NCI-H2171 treated with DMSO at 0.1 percent for 48 hours (cell line): ENCODE results near the gene GRK6.
"Not testable (repeated sequence)": the region's sequence is repeated elsewhere in the genome, so short reads cannot be mapped to it uniquely, and the experiment has no call there.

Experiments
- DNase-seq: peaks from one replicate; lab custom pipeline; 2025; lab: John Stamatoyannopoulos, UW

The GRK6 gene

DNA sequence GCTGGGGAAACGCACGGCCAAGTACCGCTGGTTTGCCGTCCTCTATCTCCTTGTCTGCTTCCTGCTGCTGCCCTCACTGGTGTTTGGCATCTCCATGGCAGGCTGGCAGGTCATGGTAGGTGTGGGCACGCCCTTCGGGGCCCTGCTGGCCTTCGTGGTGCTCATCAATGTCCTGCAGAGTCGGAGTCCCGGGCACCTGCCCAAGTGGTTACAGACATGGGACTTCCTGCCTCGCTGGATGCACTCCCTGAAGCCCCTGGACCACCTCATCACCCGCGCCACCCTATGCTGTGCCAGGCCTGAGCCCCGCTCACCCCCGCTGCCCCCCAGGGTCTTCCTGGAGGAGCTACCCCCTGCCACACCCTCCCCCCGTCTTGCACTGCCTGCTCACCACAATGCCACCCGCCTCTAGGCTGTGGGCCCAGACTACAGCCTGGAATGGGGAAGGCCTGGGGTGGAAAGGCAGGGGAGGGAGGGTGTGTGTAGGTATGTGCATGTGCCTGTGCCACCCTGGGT lies 28.5 kb upstream of the GRK6 start:
- DNase-seq = no peak

DNA sequence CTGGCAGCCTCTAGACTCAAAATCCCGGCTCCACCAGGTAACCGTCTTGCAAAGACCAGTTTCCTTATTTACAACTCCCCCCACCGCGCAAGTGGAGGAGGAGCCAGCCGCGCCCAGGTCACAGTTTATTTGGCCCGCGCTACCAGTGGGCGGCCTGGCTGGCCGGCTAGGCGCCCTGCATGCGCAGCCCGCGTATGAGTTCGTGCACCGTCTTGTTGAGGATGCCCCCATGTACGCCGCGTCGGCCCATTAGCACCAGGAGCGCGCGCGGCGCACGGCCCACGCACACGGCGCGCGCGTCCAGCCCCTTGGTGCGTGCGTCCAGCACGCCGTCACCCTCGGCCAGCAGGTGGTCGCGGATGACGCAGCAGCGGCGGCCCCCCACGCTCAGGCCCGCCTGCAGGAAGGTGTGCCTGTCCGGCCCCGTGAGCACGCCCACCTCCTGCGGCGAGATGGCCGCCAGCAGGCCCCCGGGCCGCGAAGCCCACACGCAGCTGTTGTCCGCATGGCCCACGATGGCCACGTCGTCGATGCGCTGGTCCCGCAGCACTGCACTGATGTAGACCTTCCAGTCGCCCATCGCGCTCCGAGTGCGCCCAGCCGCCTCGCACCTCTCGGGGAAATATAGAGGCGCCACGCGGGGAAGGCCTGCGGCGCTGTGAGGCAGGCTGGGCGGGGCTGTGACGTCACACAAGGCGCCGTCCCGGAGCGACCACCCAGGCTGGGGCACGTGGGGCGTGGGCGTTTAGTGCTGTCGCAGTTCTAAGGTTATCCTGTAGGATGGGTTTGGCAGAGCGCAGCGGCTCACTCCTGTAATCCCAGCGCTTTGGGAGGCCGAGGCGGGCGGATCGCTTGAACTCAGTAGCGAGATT lies 26.2 kb upstream of the GRK6 start, which contains the start of gene PFN3:
Gene PFN3, minus strand, starts transcription at position 665 of the 872 bp plus-strand sequence. Its CDS starts 85 bp downstream, at position 580.
- DNase-seq = no peak

DNA sequence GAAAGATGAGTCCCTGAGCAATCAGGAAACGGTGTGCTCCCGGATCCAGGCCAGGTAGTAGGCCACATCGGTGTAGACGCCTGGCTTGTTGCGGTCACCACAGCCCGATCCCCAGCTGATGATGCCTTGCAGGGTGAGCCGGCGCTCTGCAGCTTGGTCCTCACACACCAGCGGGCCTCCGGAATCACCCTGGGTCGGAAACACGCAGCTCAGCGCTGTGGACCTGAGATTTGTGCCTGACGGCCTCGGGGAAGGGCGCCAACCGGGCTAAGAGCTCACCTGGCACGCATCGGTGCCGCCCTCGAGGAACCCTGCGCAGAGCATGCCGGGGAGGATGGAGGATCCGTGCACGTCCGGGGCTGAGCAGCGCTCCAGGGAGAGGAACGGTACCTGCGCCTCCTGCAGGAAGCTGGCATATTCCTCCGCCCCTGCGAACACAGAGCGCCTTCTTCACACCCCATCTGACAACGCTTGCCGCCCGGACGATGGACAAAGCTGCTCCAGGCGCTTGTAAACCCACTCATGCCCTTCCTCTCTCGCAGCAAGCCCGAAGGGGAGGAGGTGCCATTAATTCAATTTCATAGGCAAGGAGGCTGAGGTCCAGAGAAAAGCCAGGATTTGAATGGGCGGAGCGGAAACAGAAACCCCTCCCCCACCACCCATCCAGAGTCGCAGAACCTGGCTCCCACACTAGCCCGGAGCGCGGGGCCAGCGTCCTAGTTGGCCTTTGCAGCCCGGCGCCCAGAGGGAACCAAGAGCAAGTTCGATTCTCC lies 24.0 kb upstream of the GRK6 start:
- DNase-seq = peak; percentile 74

- peak; percentile 54 for DNase-seq
Observed at GRCh38 chr5:177403102-177403791, 23.2 kb upstream of the GRK6 start.

- peak; percentile 55 for DNase-seq
Observed at GRCh38 chr5:177403792-177404640, 22.5 kb upstream of the GRK6 start.

- DNase-seq = no peak
Observed at GRCh38 chr5:177404641-177405179, 21.8 kb upstream of the GRK6 start.

GRCh38 chr5:177405312-177405711 lies 21.2 kb upstream of the GRK6 start:
- no peak for DNase-seq

DNA sequence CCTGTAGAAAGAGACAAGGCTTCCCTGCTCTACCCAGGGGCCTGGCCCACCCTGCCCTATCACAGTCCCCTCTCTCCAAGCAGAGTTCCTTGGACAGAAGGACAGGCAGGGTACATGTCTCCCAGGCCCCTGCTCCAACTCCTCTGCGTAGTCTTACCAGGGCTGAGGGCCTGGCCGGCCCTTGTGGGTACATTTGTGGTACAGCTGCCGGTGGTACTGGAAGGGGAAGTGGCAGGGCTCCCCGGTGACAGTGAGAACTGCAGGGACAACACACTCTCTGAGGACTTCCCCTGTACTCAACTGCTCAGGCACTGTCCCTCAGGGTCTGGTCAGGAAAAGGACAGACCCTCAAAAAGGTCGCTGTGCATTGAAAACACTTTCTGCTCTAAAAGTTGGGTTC lies 20.7 kb upstream of the GRK6 start:
- DNase-seq = no peak

- no peak for DNase-seq
Observed at GRCh38 chr5:177409043-177409801, 17.3 kb upstream of the GRK6 start, which contains the start of gene F12. F12 (minus strand) TSS chr5:177409564; CDS start chr5:177409527, 37 bp downstream.

- no peak for DNase-seq
Observed at GRCh38 chr5:177410575-177410974, 15.9 kb upstream of the GRK6 start.

DNA sequence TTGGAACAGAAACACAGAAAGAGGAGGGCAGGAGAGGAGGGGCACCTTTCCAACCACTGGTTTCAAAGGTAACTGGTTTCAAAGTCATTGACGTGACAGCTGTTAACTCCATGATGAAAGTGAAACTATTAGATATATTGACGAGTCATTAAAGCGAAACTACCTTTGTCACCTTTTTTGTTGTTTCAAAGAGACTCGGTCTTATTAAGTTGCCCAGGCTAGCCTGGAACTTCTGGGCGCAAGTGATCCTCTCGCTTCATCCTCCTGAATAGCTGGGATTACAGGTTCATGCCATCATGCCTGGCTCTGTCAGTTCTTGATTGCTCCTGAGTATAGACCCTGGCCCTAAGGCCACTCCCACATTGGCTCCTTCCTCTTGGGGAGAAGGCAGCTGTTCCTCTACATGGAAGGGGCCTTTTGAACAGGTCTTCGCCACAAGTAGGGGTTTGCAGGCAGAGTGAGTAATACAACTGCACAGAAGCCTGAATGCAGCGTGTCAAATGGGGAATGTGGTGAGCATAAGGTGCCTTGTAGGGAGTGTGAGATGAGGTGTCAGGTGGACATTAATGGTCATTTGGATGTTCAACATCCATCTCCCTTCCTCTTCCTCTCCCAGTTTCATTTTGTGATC lies 13.8 kb upstream of the GRK6 start:
- DNase-seq = no peak

DNA sequence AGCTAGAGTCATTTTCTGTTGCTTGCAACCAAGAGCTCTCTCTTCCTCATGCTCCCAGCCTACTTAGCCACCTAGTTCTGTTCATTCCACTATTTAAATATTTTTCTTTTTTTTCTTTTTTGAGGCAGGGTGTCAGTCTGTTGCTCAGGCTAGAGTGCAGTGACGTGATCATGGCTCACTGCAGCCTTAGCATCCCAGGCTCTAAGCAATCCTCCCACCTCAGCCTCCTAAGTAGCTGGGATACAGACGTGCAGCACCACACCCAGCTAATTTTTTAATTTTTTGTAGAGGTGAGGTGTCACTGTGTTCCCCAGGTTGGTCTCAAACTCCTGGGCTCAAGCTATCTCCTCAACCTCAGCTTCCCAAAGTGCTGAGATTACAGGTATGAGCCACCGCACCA lies 12.0 kb upstream of the GRK6 start:
- no peak for DNase-seq

GRCh38 chr5:177417081-177417480 lies 9.4 kb upstream of the GRK6 start:
- DNase-seq = not testable (repeated sequence)

GRCh38 chr5:177419046-177419445 lies 7.4 kb upstream of the GRK6 start:
- no peak for DNase-seq

DNA sequence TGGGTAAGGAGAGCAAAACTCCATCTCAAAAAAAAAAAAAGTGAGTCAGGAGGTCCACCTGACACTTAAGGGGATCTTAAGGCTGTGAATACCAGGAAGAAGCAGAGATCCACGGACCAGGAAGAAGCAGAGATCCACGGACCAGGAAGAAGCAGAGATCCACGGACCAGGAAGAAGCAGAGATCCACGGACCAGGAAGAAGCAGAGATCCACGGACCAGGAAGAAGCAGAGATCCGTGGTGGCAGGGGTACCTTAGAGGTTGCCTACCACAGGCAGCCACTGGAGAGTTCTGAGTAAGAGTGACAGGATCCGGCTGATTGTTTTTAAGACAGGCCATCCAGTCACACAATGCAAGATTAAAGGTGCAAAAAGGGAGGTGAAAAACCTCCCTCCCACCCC lies 6.0 kb upstream of the GRK6 start:
- DNase-seq = not testable (repeated sequence)

- no peak for DNase-seq
Observed at GRCh38 chr5:177421062-177421798, 5.2 kb upstream of the GRK6 start.

DNA sequence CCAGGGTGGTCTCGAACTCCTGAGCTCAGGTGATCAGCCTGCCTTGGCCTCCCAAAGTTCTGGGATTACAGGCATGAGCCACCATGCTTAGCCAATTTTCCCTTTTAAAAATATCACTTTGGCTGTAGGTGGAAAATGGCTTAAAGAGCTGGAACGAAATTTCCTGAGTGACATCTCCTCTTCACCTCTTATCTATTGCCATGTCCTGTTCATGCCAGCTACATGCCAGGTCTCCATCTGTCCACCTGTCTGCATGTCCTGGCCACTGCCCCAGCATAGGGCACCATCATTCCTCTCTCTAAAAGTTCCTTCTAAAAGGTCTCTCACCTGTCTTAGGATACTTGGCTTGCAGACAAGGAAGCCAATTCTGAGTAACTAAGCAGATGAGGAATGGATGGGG lies 2.8 kb upstream of the GRK6 start:
- no peak for DNase-seq

- no peak for DNase-seq
Observed at GRCh38 chr5:177425196-177425800, 1.2 kb upstream of the GRK6 start.
